Renal cortical epithelial cell (primary cell): ENCODE data around the gene FNDC1. TPM values are rescaled to one million over a fixed set of nuclear protein-coding genes. Genes with fewer than 3 reads are reported as not detected.

Source experiments
- DNase-seq: peaks from one replicate; pipeline ENCODE4 v3.0.0-alpha.2; 2011; ENCODE audit warnings: low read depth
- total RNA-seq: library from RNA; depleted of rRNA; stranded (reverse); fragments of >200 nt; gene quantifications from 2 replicates; pipeline ENCODE4 v1.2.3, GENCODE V29; 2014

The FNDC1 gene
- total RNA-seq, 1 donor from 2014 or later, result 0.10 TPM

- DNase-seq, result no peak
Measured at GRCh38 chr6:159307246-159307790, 138.1 kb downstream of the FNDC1 start.

- DNase-seq, result no peak
Measured at GRCh38 chr6:159308198-159308597, 139.0 kb downstream of the FNDC1 start.

GRCh38 chr6:159309723-159310122 lies 140.5 kb downstream of the FNDC1 start:
- DNase-seq, result no peak

GRCh38 chr6:159311618-159312017 lies 142.4 kb downstream of the FNDC1 start:
- DNase-seq, result no peak

- no peak for DNase-seq
Measured at GRCh38 chr6:159312206-159312605, 143.0 kb downstream of the FNDC1 start.

- DNase-seq, result no peak
Measured at GRCh38 chr6:159313018-159313417, 143.8 kb downstream of the FNDC1 start.

- no peak for DNase-seq
Measured at GRCh38 chr6:159315562-159315961, 146.4 kb downstream of the FNDC1 start.

GRCh38 chr6:159317430-159317829 lies 148.2 kb downstream of the FNDC1 start:
- no peak for DNase-seq

GRCh38 chr6:159321267-159321666 lies 152.1 kb downstream of the FNDC1 start:
- DNase-seq, result no peak

Other genes starting within 250 kb of the FNDC1 start
- 8.2 and 21.1 TPM in 2 replicates for gene RSPH3, start 169.2 kb upstream of the FNDC1 start, total RNA-seq
- gene TAGAP, start 124.4 kb upstream of the FNDC1 start, total RNA-seq, result 0.05 and 0.35 TPM in 2 replicates